GM21786 (cell line): ENCODE data around the gene PLOD1.
"Not testable (repeated sequence)": the region's sequence is repeated elsewhere in the genome, so short reads cannot be mapped to it uniquely, and the experiment has no call there.

Source experiments
- ATAC-seq: cut with Tn5 transposase; IDR thresholded peaks from one replicate; pipeline ENCODE4 v1.9.1; 2021; ENCODE audit not compliant: unreplicated experiment

PLOD1 gene

DNA sequence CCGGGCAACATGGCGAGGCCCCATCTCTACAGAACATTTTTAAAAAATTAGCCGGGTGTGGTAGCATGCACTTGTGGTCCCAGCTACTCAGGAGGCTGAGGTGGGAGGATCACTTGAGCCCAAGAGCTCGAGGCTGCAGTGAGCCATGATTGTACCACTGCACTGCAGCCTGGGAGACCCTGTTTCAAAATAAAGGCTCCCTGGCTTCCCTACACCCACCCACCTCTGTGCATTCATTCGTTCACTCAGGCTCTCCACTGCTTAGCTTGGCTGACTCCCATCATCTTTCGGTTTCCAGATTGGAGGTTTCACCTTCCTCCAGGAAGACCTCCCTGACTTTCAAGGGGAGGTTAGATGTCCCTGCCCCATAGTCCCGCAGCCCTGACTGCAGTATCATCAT, 22.5 kb upstream of the PLOD1 start:
- no peak for ATAC-seq

DNA sequence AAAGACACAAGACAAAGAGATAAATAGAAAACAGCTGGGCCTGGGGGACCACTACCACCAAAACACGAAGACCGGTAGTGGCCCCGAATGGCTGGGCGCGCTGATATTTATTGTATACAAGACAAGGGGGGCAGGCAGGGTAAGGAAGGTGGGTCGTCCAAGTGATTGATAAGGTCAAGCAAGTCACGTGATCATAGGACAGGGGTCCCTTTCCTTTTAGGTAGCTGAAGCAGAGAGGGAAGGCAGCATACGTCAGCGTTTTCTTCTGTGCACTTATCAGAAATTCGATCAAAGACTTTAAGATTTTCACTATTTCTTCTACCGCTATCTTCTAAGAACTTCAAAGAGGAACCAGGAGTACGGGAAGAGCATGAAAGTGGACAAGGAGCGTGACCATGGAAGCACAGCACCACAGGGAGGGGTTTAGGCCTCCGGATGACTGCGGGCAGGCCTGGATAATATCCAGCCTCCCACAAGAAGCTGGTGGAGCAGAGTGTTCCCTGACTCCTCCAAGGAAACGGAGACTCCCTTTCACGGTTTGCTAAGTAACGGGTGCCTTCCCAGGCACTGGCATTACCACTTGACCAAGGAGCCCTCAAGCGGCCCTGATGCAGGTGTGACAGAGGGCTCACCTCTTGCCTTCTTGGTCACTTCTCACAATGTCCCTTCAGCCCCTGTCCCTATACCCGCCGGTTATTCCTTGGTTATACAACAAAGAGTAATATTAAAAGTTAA, 21.9 kb upstream of the PLOD1 start:
- ATAC-seq: not testable (repeated sequence)

DNA sequence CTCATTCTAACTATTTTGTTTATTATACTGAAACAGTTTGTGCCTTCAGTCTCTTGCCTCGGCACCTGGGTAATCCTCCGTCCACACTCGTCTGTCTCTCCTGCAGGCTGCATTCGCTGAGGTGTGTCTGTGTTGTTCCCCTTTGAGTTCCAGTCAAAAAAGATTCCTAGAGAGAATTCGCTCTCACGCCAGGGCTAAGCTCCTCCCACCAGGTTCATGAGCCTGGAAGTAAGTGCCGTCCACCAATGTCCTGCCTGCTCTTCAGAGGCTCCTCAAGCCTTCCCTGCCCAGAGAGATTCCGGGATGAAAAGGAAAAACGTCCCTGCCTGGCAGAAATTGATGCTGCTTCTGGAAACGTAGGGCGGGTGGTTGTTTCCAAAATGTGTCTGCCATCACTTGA, 21.2 kb upstream of the PLOD1 start:
- ATAC-seq: no peak

DNA sequence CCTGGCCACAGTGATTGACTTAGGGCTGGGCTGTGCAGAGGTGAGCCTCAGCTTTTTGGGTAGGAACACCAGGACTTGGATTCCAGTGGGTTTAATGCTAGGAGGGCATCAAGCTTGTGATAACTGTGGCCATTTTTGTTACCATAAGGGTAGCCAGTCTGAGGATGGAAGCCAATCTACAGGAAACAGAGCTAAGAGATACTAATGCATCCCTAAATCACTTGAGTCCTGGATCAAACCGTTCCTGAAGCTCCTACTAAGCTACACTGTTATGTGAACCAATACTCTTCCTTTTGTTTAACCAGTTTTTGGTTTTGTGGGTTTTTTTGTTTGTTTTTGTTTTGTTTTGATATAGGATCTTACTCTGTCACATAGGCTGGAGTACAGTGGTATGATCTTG, 20.5 kb upstream of the PLOD1 start:
- ATAC-seq: no peak

DNA sequence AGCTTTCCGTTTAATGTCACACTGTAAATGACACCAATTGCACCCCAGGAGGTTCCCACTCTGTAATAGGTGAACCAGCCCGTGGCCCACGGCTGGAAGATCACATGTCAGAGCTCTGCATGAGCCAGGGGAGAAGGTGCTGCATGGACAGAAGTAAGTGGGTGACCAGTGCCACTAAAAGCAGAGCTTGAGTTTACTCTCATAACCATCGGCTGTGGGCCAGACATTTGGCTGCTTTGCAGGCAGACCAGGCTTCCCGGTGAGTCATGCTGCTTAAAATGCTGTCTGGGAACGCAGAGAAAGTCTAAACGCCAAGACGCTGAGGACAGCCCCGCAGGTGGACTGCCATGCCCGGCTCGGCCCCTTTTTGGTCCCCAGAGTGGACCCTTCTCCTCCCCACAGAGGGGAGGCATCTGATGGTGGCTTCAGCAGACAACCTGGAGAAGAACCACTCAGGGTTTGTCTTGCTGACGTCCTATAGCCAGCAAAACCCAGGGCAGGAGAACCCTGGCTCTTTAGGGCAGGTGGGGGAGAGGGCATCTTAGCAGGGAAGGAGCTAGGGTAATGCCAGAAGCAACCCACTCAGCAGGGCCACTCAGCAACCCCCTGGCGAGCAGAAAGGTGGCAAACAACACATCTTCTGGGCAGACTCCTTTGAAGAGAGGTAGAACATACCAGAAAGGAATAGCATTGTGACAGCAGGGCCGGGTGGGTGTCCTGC, 15.6 kb upstream of the PLOD1 start:
- no peak for ATAC-seq

DNA sequence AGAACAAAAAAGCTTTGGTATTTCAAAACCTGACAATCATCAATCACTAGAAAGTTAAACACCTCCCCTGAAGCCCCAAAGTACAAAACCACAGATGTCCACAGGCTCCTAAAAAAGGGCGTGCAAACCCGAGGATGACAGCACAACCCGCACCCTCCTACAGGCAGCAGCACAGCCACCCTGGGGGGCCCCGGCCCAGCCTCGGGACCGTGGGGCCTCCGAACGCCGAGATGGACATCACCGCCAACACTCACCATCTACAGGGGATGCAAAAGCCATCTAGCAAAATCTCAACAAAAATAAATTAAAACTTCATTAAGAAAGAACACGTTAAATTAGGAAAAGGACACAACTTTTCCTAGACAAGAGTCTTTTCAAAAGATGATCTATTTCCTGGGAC, 14.9 kb upstream of the PLOD1 start:
- no peak for ATAC-seq

DNA sequence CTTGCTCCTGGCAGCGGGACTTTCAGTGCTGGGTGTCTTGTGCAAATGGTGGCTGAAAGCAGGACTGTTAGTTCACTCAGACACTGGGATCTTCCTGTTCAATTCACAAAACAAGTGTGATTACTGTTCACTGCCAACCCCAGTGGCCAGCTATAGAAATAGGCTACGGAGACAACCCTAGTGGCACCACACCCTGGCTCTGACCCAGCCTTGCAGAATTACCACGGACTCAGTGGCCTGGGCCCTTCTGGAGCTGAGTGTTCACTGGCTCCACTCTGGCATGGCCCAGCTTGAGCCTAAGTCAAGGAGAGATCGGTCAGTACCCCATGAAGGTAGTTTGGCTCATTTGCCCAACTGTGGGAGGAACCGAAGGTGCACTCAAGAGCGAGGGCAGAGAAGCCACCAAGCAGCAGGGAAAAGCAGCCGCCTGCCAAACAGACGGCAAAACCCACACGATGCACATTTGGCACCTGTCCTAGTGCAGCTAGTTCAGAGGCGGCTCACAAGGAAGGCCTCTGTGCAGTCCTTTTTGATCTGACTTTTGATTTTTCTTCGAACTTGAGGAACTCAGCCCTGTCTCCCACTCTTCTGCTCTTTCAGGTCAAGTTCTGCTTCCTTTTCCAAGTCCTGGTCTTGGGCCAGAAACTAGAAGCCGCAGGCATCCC, 14.1 kb upstream of the PLOD1 start:
- ATAC-seq: no peak

DNA sequence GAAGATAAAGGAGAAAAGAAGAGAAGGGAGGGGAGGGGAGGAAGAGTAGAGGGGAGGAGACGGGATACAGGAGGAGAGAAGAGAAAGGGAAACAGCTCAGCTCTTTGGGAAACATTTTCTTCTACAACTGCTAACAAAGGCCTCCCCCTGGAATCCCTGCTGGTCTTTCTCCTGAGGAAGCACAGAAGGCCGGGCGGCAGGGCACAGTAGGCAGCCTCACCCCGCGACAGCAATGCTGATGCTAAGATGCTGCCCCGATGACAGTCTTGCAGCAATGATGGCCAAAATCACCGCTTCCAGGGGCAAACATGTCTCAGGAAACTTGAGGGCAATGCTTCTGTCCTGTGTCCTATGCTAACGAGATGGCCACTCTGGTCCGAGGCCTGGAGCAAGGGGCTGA, 13.5 kb upstream of the PLOD1 start:
- ATAC-seq: no peak

DNA sequence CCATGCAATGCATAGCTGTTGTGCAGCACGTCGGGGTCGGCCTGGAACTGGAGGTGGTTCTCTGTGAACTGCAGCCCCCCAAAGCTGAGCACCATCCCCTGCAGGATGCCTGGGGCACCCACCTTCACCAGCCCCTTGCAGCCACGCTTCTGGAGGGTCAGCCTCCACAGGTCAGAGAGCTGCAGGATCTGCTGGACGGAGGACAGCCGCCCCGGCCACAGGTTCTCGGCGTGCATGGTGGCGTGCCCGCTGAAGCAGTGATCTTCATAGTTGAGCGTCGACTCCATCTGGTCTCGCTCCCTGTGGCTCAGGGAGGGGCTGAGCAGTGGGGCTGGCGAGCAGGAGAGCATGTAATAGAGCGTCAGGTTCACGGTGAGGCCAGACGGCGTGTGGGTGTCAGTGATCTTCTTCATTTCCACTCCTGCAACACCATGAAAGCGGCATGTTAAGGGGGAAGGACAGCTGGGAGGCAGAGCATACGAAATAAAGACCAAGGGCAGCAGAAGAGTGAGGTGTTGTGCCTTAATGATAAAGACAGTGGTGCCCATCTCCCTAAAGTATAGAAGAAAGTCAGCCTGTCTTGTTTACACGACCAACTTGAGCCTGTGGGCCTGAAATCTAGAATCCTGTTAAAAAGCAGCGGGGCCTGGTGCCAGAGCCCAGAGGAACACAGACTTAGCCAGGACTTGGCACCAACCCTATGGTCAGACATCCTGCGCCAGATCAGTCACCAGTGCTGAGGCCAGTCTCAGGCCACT, 11.3 kb upstream of the PLOD1 start:
- ATAC-seq: no peak

DNA sequence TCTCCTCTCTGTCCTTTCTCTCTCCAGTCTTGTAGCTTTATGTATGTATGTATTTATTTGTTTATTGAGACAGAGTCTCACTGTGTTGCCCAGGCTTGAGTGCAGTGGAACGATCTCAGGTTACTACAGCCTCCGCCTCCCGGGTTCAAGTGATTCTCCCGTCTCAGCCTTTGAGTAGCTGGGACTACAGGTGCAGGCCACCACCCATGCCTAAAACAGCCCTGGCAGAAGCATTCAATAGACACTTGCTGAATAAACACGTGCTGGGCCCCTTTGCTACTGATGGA, 10.7 kb upstream of the PLOD1 start:
- no peak for ATAC-seq

DNA sequence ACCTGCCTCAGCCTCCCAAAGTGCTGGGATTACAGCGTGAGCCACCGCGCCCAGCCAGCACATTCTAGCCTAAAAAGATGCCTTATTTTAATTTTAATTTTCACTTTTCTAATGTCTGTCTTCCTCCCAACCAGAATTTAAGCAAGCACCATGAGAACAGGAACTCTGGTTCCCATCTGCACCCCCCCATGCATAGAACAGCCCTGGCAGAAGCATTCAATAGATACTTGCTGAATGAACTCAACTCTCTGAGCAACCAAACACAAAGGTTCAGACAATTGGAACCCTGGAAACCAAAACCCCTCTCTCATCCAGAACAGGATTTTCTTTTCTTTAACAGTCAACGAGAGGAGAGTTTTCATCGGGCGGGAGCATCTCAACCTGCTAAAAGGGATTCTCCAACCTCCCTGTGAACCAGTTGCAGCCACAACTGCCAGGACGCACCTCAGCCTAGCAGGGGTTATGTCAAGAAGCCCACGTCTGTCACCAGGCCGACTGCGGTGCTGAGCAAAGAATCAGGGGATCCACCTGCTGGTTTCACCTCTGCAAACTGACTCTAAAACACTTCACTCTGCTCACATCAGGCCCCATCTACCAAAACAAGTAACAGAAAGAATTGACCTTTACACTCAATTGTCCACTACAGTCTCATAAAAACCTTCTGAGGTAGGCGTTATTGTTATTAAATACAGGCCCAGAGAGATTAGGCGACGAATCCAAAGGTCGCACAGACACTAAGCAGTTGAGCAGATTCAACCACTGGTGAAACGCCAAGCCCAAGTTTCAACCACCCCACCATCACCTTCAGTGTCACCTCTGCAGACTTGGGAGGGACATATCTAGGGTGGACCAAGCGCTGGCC, 10.0 kb upstream of the PLOD1 start:
- no peak for ATAC-seq

DNA sequence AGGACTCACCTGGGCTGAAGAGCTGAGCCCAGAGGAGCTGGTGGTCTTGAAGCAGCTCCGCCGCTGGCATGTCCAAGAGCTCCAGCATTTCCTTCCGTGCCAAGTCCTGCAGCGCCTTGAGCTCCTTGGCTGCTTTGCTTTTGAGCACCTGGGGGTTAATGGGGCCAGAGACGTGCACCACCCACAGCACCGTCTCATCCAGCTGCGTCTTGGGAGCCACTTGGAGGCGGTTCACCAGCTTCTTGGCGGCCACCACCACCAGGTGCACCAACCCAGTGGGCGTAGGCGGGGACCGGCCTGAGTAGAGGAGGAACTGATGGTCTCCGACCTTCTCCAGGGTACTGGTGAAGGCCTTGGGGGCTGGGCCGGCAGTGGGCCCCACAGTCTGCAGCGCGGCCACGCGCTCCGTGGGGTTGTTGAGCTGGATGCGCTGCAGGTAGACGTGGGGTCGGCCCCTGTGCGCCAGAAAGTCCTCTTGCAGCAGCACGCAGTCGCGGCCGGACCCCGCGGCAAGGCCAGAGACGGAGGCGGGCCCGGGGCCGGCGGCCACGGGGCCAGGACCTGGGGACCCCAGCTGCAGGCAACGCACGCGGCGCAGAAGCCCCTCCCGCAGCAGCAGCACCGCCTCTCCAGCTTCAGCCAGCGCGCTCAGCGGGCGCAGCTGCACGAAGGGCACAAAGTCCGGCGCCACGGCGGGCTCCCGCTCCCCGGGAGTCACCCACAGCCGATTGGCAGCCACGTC, 9.2 kb upstream of the PLOD1 start:
- ATAC-seq: not testable (repeated sequence)

DNA sequence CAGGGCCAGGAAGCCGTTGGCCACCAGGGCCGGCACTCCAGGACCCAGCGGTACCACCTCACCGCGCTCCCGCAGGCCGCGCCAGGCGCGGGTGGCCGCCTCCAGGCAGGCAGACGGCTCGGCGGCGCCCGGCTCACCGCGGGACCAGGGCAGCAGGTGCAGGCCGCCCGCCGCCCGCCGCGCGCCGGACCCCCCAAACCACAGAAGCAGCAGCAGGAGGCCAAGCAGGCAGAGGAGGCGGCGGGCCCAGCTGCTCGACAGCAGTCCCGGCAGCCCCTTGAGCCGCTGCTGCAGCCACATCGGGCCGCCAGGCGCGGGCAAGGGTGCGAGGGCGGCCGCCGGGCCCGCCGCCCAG, 8.6 kb upstream of the PLOD1 start:
- peak; percentile 11 for ATAC-seq

DNA sequence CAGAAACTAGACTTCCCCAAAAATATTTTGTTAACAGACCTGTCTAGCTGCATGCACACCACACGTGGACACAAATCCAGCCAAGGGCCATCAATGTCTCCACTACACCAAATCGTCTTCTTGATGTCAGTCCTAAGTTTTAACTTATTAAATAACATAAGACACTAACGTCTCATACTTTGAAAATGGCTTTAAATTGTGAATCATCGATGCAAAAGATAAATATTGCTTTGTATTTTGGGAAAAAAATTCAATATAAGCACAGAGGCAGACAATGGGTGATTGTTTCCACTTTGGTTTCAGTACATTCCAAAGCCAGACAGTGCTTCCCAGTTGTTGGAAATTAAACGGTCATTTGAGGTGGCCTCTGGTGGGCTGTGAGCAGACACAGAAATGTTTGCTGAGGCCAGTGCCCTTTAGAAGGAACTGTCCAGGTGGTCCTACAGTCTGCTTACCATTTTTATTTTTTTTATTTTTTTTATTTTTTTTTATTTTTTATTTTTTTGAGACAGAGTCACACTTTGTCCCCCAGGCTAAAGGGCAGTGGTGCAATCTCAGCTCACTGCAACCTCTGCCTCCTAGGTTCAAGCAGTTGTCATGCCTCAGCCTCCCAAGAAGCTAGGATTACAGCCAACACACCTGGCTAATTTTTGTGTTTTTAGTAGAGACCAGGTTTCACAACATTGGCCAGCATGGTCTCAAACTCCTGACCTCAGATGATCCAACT, 6.5 kb upstream of the PLOD1 start:
- no peak for ATAC-seq

DNA sequence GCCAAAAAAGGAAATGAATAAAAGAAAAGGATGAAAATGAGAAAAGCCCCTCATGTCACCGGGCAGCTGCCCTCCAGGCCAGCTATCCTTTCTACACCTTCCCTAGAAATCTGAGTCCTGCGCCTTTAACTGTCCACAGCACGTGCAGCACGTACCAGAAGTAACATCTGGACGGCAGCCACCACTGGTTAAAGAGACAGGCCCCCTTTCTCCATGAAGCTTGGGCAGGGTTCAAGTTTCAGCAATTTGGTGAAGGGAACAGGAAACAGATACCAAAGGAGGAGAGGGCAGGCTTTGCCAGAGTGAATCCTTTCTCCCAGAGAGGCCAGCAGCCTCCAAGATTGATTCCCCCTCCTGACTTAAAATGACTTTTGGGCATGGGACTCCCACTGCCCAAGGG, 4.7 kb upstream of the PLOD1 start:
- no peak for ATAC-seq

DNA sequence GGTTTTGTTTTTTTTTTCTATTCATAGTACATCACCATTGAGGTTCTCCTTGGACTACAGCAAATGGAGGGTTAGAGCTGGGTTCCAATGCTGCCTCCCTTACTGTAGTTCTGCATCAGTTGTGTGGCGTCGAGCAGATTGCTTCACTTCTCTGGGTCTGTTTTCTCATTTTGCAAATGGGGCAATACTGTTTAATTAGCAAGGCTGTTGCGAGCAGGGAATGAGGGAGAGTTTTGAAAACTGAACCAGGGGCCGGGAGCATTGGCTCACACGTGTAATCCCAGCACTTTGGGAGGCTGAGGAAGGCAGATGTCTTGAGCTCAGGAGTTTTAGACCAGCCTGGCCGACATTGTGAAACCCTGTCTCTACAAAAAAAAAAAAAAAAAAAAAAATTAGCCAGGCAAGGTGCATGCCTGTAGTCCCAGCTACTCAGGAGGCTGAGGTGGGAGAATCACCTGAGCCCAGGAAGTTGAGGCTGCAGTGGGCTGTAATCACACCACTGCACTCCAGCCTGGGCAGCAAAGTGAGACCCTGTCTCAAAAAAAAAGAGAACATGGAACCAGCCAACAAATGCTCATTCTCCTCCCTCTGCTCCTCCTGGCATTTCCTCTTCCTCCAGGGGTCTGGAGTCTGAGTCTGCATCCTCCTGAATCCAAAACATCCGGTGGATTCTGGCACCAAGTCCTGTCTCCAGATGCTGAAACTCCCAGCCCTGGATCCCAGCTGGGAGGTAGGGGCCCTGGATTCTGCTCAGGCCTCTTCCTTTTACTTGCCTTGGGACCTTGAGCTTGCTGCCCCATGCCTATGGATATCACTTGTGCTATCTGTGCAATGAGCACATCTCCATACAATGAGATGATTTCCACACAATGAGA, 3.7 kb upstream of the PLOD1 start:
- no peak for ATAC-seq

DNA sequence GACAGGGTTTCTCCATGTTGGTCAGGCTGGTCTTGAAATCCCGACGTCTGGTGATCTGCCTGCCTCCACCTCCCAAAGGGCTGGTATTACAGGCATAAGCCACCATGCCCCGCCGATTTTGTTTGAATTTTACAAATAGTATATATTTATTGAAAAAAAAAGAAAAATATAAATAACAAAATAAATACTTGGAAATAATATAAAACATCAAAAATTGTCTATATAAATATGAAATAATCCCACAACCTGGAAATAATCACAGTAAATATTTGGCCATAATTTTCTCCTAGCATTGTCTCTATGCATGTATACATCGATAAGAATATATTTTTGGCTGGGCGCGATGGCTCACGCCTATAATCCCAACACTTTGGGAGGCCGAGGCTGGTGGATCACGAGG, 2.7 kb upstream of the PLOD1 start:
- no peak for ATAC-seq

DNA sequence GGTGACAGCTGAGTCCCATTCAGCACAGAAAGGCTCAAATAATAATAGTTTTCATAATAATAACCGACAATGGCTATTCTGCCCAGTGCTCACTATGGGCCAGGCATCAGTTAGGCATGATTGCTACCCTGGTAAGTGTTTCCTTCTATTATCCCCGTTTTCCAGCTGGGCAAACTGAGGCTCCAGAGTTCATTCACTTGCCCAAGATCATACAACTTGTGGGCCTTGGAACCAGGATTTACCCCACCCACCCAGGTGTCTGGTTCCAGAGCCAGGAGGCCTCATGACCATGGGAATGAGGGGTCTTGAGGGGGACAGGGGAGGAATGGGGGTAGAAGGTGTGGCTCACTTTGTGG, 518 bp downstream of the PLOD1 start:
- ATAC-seq: no peak

DNA sequence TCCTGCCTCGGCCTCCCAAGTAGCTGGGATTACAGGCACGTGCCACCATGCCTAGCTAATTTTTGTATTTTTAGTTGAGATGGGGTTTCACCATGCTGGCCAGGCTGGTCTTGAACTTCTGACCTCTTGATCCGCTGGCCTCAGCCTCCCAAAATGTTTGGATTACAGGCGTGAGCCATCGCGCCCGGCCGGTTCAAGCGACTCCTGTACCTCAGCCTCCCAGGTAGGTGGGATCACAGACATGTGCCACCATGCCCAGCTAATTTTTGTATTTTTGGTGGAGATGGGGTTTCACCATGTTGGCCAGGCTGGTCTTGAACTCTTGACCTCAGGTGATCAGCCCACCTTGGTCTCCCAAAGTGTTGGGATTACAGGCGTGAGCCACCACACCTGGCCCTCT, 1.2 kb downstream of the PLOD1 start:
- not testable (repeated sequence) for ATAC-seq
